Fibroblast of lung (primary cell): ENCODE data around the gene CCDC201.
"Not testable (repeated sequence)": the region's sequence is repeated elsewhere in the genome, so short reads cannot be mapped to it uniquely, and the experiment has no call there.

ENCODE experiments used
- EZH2 ChIP-seq: IDR thresholded peaks from 2 replicates; pipeline ENCODE4 v1.5.1; 2012; ENCODE audit warnings: low read length, control low read depth, mild to moderate bottlenecking; ENCODE audit errors: missing control alignments
- TF ChIP-seq, protein P1 (sequence below), 2 donors: IDR thresholded peaks in 1 of 2; conservative IDR thresholded peaks in 1 of 2; 1 replicate in 1 of 2; 2 replicates in 1 of 2; pipeline ENCODE4 v1.5.1; 2011 to 2012; ENCODE audit warnings: low read length in 2 of 2, control low read depth in 1 of 2, inconsistent platforms in 1 of 2, low read depth in 1 of 2, mild to moderate bottlenecking in 1 of 2

DNA sequence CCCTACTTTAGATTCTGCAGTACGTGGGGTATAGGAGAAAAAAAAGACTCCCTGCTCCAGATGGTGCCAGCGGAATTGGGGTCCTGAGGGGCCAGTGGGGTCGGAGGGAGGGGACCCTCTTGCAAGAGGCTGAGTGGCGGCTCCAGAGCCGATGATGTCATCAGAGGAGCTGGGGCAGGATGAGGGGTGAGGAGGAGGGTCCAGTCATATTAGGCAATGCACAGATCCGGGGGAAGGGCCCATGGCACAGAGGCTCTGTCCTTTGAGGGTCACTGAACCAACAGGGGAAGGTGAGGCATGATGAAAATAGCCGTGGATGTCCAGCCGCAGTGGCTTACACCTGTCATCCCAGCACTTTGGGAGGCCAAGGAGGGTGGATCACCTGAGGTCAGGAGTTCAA is 19.4 kb downstream of the CCDC201 start:
- TF ChIP-seq, protein P1, sequence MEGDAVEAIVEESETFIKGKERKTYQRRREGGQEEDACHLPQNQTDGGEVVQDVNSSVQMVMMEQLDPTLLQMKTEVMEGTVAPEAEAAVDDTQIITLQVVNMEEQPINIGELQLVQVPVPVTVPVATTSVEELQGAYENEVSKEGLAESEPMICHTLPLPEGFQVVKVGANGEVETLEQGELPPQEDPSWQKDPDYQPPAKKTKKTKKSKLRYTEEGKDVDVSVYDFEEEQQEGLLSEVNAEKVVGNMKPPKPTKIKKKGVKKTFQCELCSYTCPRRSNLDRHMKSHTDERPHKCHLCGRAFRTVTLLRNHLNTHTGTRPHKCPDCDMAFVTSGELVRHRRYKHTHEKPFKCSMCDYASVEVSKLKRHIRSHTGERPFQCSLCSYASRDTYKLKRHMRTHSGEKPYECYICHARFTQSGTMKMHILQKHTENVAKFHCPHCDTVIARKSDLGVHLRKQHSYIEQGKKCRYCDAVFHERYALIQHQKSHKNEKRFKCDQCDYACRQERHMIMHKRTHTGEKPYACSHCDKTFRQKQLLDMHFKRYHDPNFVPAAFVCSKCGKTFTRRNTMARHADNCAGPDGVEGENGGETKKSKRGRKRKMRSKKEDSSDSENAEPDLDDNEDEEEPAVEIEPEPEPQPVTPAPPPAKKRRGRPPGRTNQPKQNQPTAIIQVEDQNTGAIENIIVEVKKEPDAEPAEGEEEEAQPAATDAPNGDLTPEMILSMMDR (conservative IDR thresholded peaks at IDR 0.05 in 1 of 2, IDR thresholded peaks at IDR 0.05 in 1 of 2; ENCODE audit: low read depth in 1 of 2, low read length in 2 of 2), result not testable (repeated sequence)
- TF ChIP-seq EZH2, result not testable (repeated sequence)
